A549 treated with AZD2906 at 1 μM for 4 hours (cell line): ENCODE measurements around the gene GPR45. TPM values are rescaled to one million over a fixed set of nuclear protein-coding genes. Genes with fewer than 3 reads are reported as not detected.

Source experiments
- total RNA-seq: library from RNA; stranded (reverse); fragments of 200-300 nt; extraction: Qiagen RNA extraction; gene quantifications from 5 replicates; pipeline ENCODE4 v1.2.3, GENCODE V29; 2022

Gene GPR45, protein sequence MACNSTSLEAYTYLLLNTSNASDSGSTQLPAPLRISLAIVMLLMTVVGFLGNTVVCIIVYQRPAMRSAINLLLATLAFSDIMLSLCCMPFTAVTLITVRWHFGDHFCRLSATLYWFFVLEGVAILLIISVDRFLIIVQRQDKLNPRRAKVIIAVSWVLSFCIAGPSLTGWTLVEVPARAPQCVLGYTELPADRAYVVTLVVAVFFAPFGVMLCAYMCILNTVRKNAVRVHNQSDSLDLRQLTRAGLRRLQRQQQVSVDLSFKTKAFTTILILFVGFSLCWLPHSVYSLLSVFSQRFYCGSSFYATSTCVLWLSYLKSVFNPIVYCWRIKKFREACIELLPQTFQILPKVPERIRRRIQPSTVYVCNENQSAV
- total RNA-seq = 0.06 TPM in 1 of 5 replicates, not detected in the others

DNA sequence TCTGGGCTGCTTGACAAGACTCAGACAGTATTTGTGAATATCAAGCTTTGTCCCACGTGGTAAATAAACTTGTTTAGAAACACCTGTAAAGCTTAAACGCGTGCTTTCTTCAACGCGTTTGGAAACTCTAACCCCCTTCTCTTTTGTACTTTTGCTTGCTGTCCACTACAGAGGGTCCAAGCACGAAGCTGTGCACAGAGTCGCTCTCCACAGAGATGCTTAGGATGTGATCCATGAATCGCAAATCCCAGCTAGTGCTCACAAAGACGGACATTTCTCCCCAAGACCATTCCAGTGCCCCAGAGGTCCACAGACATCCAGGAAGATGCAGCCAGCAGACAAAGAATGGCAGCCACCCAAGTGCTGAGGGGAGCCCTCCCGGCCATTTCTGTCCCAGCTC lies at the start of gene GPR45:
TSS of gene GPR45 (plus strand) at position 301 of the 400 bp plus-strand sequence. CDS start 116 bp downstream, outside the sequence.

Other genes starting within 250 kb of the GPR45 start
- 28.2 to 33.8 TPM (median 28.6 TPM) in 5 replicates for gene MRPS9, start 203.7 kb upstream of the GPR45 start, total RNA-seq
- gene TGFBRAP1, start 88.0 kb downstream of the GPR45 start, total RNA-seq = 15.1 to 15.9 TPM (median 15.4 TPM) in 5 replicates
- 10.6 to 16.3 TPM (median 12.6 TPM) in 5 replicates for gene C2orf49, start 95.8 kb downstream of the GPR45 start, total RNA-seq
- gene FHL2, start 157.3 kb downstream of the GPR45 start, total RNA-seq = 47.1 to 62.0 TPM (median 52.7 TPM) in 5 replicates